Smooth muscle cell (in vitro differentiated cells): ENCODE data around the gene C11orf98. TPM values are rescaled to one million over a fixed set of nuclear protein-coding genes. Genes with fewer than 3 reads are reported as not detected.
A peak's percentile ranks its signal among the peaks of the same experiment; 100 is the strongest.
"Not testable (repeated sequence)": the region's sequence is repeated elsewhere in the genome, so short reads cannot be mapped to it uniquely, and the experiment has no call there.

Experiments used
- DNase-seq: peaks from one replicate; lab custom pipeline; 2025; ENCODE audit not compliant: unreplicated experiment; lab: John Stamatoyannopoulos, UW
- H2AFZ ChIP-seq: fragments of 200-600 bp; sonication (generic); 2 replicates; pipeline ENCODE4 v1.6.0; 2016; ENCODE audit warnings: antibody characterized with exemption, low read depth, mild to moderate bottlenecking
- H3F3A ChIP-seq: fragments of 200-600 bp; sonication (generic); 2 replicates; pipeline ENCODE4 v1.6.0; 2017; ENCODE audit warnings: antibody characterized with exemption, low read depth
- H3K27ac ChIP-seq: fragments of 200-600 bp; sonication (generic); 2 replicates; pipeline ENCODE4 v1.5.1; 2016; ENCODE audit warnings: low read depth, mild to moderate bottlenecking
- H3K27me3 ChIP-seq: fragments of 200-600 bp; sonication (generic); 2 replicates; pipeline ENCODE4 v1.6.1; 2016; ENCODE audit warnings: low read depth, mild to moderate bottlenecking
- H3K36me3 ChIP-seq: fragments of 200-600 bp; sonication (generic); 2 replicates; pipeline ENCODE4 v1.5.1; 2016; ENCODE audit warnings: low read depth
- H3K4me1 ChIP-seq: fragments of 200-600 bp; sonication (generic); 2 replicates; pipeline ENCODE4 v1.5.1; 2016; ENCODE audit warnings: low read depth
- H3K4me2 ChIP-seq: fragments of 200-600 bp; sonication (generic); 2 replicates; pipeline ENCODE4 v1.6.0; 2016; ENCODE audit warnings: mild to moderate bottlenecking
- H3K4me3 ChIP-seq: fragments of 200-600 bp; sonication (generic); 2 replicates; pipeline ENCODE4 v1.5.1; 2016; ENCODE audit warnings: mild to moderate bottlenecking
- H3K79me2 ChIP-seq: fragments of 200-600 bp; sonication (generic); 2 replicates; pipeline ENCODE4 v1.6.0; 2016; ENCODE audit warnings: low read depth, mild to moderate bottlenecking
- H3K9ac ChIP-seq: fragments of 200-600 bp; sonication (generic); 2 replicates; pipeline ENCODE4 v1.6.0; 2016; ENCODE audit warnings: low read depth
- H3K9me3 ChIP-seq: fragments of 200-600 bp; sonication (generic); replicated peaks from 2 replicates; pipeline ENCODE4 v1.5.1; 2016; ENCODE audit warnings: low read depth
- H4K20me1 ChIP-seq: fragments of 200-600 bp; sonication (generic); 2 replicates; pipeline ENCODE4 v1.6.0; 2016; ENCODE audit warnings: low read depth
- CTCF ChIP-seq: fragments of 200-600 bp; sonication (generic); IDR thresholded peaks from 2 replicates; pipeline ENCODE4 v1.5.1; 2017; ENCODE audit warnings: borderline replicate concordance, mild to moderate bottlenecking, antibody characterized with exemption; ENCODE audit not compliant: insufficient read depth, poor library complexity, severe bottlenecking
- WGBS: methylation state at CpG from one replicate; pipeline ENCODE4 v1.1.7; 2016; ENCODE audit warnings: low lambda C conversion rate; 5-methylcytosine and 5-hydroxymethylcytosine counted together
- polyA plus RNA-seq: library from polyadenylated mRNA; unstranded; fragments of >200 nt; fragmentation: Nextera tagmentation; extraction: Ambion mirVana; gene quantifications from 2 replicates; pipeline ENCODE4 v1.2.1, GENCODE V29; 2016
- total RNA-seq: library from RNA; depleted of rRNA; stranded (reverse); fragments of >200 nt; gene quantifications from 2 replicates; pipeline ENCODE4 v1.2.3, GENCODE V29; 2014

Gene C11orf98
- total and polyA plus RNA-seq, 2 experiments from 2014 or later = 68.4 to 101 TPM

GRCh38 chr11:62706850-62707247 lies 41.8 kb upstream of the C11orf98 start:
- WGBS = 30% methylated on average over 8 of the region's 8 CpGs
- H3K36me3 ChIP-seq = no peaks in the 10 kb centered on the region
- H3K4me2 ChIP-seq = peak overlapping the region; percentile 98
- peak overlapping the region; percentile 70 for H3K4me3 ChIP-seq
- H3K27me3 ChIP-seq = no peaks in the 10 kb centered on the region
- peak overlapping the region; percentile 31 for H3K9ac ChIP-seq
- peaks cover 20% of the 10 kb centered on the region for H3K79me2 ChIP-seq
- no peak for TF ChIP-seq CTCF
- no peaks in the 10 kb centered on the region for H3K9me3 ChIP-seq
- H3K27ac ChIP-seq = peak overlapping the region; percentile 69
- H4K20me1 ChIP-seq = no peaks in the 10 kb centered on the region
- no peak overlapping the region for H2AFZ ChIP-seq
- H3F3A ChIP-seq = peaks cover 43% of the 10 kb centered on the region
- DNase-seq = no peak
- peaks cover 37% of the 10 kb centered on the region for H3K4me1 ChIP-seq

GRCh38 chr11:62705880-62706849 lies 41.2 kb upstream of the C11orf98 start:
- Histone ChIP-seq H3K36me3 (no peaks in the 10 kb centered on the region), H3K9me3 (no peaks in the 10 kb centered on the region), H3K27ac (peak overlapping the region; percentile 99), H3K27me3 (no peaks in the 10 kb centered on the region), H4K20me1 (no peaks in the 10 kb centered on the region), H3K4me3 (peak overlapping the region; percentile 70), H3K4me1 (peaks cover 37% of the 10 kb centered on the region), H2AFZ (peak overlapping the region; percentile 34), H3K4me2 (peak overlapping the region; percentile 98), H3K9ac (peak overlapping the region; percentile 95), H3F3A (peaks cover 40% of the 10 kb centered on the region), H3K79me2 (peaks cover 20% of the 10 kb centered on the region)
- no peak for TF ChIP-seq CTCF
- DNase-seq = peak; percentile 91
- 2% methylated on average over 67 of the region's 73 CpGs for WGBS

- peak overlapping the region; percentile 98 for H3K4me2 ChIP-seq
- WGBS = 77% methylated on average over 7 of the region's 7 CpGs
- no peak for TF ChIP-seq CTCF
- H2AFZ ChIP-seq = peak overlapping the region; percentile 34
- peaks cover 32% of the 10 kb centered on the region for H3F3A ChIP-seq
- H3K9ac ChIP-seq = peak overlapping the region; percentile 95
- no peaks in the 10 kb centered on the region for H3K36me3 ChIP-seq
- peak overlapping the region; percentile 70 for H3K4me3 ChIP-seq
- peak overlapping the region; percentile 99 for H3K27ac ChIP-seq
- DNase-seq = no peak
- peaks cover 36% of the 10 kb centered on the region for H3K4me1 ChIP-seq
- H3K27me3 ChIP-seq = no peaks in the 10 kb centered on the region
- H4K20me1 ChIP-seq = no peaks in the 10 kb centered on the region
- H3K79me2 ChIP-seq = peaks cover 20% of the 10 kb centered on the region
- H3K9me3 ChIP-seq = no peaks in the 10 kb centered on the region
Observed at GRCh38 chr11:62705413-62705812, 40.4 kb upstream of the C11orf98 start.

- H3K36me3 ChIP-seq, H3K27me3 ChIP-seq, H3K9ac ChIP-seq, H4K20me1 ChIP-seq, DNase-seq, H3K27ac ChIP-seq, H3K9me3 ChIP-seq, H3K4me2 ChIP-seq, H3K4me3 ChIP-seq, H2AFZ ChIP-seq: not testable (repeated sequence)
- 97% methylated on average over 4 of the region's 4 CpGs for WGBS
- peaks cover 20% of the 10 kb centered on the region for H3K79me2 ChIP-seq
- H3F3A ChIP-seq = peaks cover 22% of the 10 kb centered on the region
- H3K4me1 ChIP-seq = peaks cover 29% of the 10 kb centered on the region
Observed at GRCh38 chr11:62703921-62704320, 38.9 kb upstream of the C11orf98 start.
